Parathyroid adenoma (tissue), 2 donors: ENCODE measurements around the gene NDUFAF8.

Experiments
- H2AFZ ChIP-seq: fragments of 300-600 bp; sonication (generic); one replicate; pipeline ENCODE4 v1.7.0; 2017; ENCODE audit warnings: antibody characterized with exemption, mild to moderate bottlenecking
- H3K27ac ChIP-seq: fragments of 300-600 bp; sonication (generic); one replicate; pipeline ENCODE4 v1.7.0; 2017
- H3K27me3 ChIP-seq: fragments of 300-600 bp; sonication (generic); one replicate; pipeline ENCODE4 v1.7.0; 2017; ENCODE audit warnings: low read length; ENCODE audit not compliant: control insufficient read depth, insufficient read depth
- H3K36me3 ChIP-seq: fragments of 300-600 bp; sonication (generic); one replicate; pipeline ENCODE4 v1.7.0; 2017; ENCODE audit warnings: low read length; ENCODE audit not compliant: control insufficient read depth, insufficient read depth
- H3K4me1 ChIP-seq: fragments of 300-600 bp; sonication (generic); one replicate; pipeline ENCODE4 v1.7.0; 2017; ENCODE audit warnings: control low read depth
- H3K4me2 ChIP-seq: fragments of 300-600 bp; sonication (generic); one replicate; pipeline ENCODE4 v1.7.0; 2017; ENCODE audit warnings: low read length
- H3K4me3 ChIP-seq: fragments of 300-600 bp; sonication (generic); one replicate; pipeline ENCODE4 v1.7.0; 2017; ENCODE audit warnings: low read depth, low read length
- H3K79me2 ChIP-seq: fragments of 300-600 bp; sonication (generic); one replicate; pipeline ENCODE4 v1.7.0; 2017; ENCODE audit warnings: control low read depth
- H3K9ac ChIP-seq: fragments of 300-600 bp; sonication (generic); one replicate; pipeline ENCODE4 v1.7.0; 2017; ENCODE audit warnings: mild to moderate bottlenecking
- H3K9me3 ChIP-seq: fragments of 300-600 bp; sonication (generic); one replicate; pipeline ENCODE4 v1.7.0; 2017; ENCODE audit warnings: low read length; ENCODE audit not compliant: control insufficient read depth
- TF ChIP-seq, protein P1 (sequence below): fragments of 300-600 bp; sonication (generic); IDR thresholded peaks from one replicate; pipeline ENCODE4 v1.7.0; 2017; ENCODE audit warnings: antibody characterized with exemption, mild to moderate bottlenecking
- donor health status: primary hyperparathyroidism.

The NDUFAF8 gene

DNA sequence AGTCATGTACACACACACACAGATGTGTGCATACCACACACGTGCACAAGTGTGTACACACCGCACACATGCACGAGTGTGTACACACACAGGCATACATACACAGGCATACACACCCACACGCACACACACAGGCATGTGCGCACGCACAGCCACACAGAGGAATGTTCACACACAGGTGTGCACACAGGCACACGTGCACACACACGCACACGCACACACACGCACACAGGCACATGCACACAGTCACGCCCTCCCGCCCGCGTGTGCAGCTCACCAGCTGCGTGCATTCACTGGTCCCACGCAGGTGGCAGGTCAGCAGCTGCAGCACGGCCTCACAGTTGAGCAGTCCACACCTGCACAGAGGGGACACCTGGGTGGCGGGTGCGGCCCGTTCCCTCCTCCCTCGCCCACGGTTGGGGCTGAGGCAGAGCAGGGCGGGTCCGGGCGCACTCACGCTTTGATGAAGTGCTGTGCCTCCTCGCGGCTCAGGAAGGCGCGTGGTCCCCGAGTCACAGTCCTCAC lies 7.9 kb upstream of the NDUFAF8 start:
- H3K9ac ChIP-seq: no peak overlapping the region
- no peaks in the 10 kb centered on the region for H3K27me3 ChIP-seq
- H3K79me2 ChIP-seq: peaks cover 2% of the 10 kb centered on the region
- H3K36me3 ChIP-seq: no peaks in the 10 kb centered on the region
- TF ChIP-seq, protein P1, sequence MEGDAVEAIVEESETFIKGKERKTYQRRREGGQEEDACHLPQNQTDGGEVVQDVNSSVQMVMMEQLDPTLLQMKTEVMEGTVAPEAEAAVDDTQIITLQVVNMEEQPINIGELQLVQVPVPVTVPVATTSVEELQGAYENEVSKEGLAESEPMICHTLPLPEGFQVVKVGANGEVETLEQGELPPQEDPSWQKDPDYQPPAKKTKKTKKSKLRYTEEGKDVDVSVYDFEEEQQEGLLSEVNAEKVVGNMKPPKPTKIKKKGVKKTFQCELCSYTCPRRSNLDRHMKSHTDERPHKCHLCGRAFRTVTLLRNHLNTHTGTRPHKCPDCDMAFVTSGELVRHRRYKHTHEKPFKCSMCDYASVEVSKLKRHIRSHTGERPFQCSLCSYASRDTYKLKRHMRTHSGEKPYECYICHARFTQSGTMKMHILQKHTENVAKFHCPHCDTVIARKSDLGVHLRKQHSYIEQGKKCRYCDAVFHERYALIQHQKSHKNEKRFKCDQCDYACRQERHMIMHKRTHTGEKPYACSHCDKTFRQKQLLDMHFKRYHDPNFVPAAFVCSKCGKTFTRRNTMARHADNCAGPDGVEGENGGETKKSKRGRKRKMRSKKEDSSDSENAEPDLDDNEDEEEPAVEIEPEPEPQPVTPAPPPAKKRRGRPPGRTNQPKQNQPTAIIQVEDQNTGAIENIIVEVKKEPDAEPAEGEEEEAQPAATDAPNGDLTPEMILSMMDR: no peak
- H3K4me2 ChIP-seq: no peak overlapping the region
- no peaks in the 10 kb centered on the region for H3K4me1 ChIP-seq
- H3K4me3 ChIP-seq: no peak overlapping the region
- no peaks in the 10 kb centered on the region for H3K9me3 ChIP-seq
- H2AFZ ChIP-seq: no peak overlapping the region
- no peak overlapping the region for H3K27ac ChIP-seq

DNA sequence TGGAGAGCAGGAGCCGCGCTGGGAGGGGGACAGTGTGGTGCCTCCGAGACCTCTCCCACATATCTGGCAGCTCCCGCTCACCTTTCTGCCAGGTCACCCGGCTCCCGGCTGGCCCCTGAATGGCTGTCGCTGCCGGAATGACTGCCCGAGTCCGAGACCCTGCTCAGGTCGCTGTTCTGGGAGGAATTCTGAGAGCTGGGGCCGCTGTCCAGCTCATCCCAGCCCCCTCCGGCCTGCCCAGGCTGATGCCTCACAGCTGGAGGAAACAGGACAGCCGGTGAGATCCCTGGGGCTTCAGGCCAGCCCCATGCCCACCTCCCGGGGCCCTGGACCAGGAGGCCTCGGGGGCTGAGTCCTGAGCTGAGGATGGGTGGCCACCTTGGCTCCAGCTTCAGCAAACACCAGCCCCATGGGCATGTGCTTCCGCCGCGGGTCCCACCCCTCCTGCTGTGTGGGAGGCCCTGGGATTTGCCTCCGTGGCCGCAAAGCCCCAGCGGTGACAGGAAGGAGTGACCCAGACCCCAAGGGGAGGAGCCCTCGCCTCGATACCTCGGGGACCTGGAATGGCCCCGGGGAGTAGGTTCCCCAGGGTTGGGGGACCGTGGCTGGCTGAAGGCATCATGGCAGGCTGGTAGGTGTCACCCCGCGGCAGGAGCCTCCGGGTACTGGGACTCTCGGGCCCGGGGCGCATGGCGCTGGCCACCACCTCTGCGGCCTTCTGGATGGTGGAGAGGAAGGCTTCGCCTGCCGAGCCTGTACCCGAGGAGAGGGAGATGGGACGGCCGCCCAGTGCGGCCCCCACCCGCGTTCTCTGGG lies 7.1 kb upstream of the NDUFAF8 start:
- no peaks in the 10 kb centered on the region for H3K36me3 ChIP-seq
- no peak overlapping the region for H3K27ac ChIP-seq
- H3K79me2 ChIP-seq: peaks cover 5% of the 10 kb centered on the region
- H2AFZ ChIP-seq: no peak overlapping the region
- no peaks in the 10 kb centered on the region for H3K27me3 ChIP-seq
- no peaks in the 10 kb centered on the region for H3K9me3 ChIP-seq
- no peak overlapping the region for H3K4me3 ChIP-seq
- TF ChIP-seq, protein P1: no peak
- no peaks in the 10 kb centered on the region for H3K4me1 ChIP-seq
- no peak overlapping the region for H3K4me2 ChIP-seq
- no peak overlapping the region for H3K9ac ChIP-seq

DNA sequence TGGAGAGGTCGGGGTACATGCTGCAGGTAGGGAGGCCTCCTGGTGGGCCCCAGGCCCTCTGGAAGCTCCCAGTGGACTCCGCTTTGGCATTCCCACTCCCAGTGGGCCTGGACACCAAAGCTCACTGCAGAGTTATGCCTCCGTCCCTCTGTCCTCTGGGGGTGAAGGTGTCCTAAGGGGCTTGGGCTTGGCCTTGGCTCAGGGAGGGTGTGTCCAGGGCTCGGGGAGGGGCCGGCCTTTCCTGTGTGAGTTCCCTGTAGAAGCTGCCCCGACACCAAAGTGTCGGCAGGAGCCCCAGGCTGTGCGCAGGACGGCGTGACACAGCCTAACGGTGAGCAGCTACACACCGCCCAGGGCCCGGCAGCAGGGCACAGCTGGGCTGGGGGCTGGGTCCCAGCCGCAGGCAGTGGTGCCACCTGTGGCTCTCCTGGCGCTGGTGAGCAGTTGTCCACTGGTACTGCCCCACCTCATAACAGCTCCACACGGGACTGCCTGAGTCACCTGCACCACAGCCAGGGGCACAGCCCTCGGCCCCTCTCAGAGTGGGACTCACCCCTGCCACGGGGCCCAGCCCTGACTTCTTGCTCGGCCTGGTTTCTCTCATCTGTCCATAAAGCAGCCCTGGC lies 6.4 kb upstream of the NDUFAF8 start:
- Histone ChIP-seq H3K79me2 (peaks cover 13% of the 10 kb centered on the region), H3K4me3 (no peak overlapping the region), H3K4me1 (peaks cover 5% of the 10 kb centered on the region), H3K9me3 (no peaks in the 10 kb centered on the region), H3K4me2 (no peak overlapping the region), H3K27me3 (no peaks in the 10 kb centered on the region), H2AFZ (no peak overlapping the region), H3K27ac (no peak overlapping the region), H3K9ac (no peak overlapping the region), H3K36me3 (no peaks in the 10 kb centered on the region)
- TF ChIP-seq, protein P1: no peak

DNA sequence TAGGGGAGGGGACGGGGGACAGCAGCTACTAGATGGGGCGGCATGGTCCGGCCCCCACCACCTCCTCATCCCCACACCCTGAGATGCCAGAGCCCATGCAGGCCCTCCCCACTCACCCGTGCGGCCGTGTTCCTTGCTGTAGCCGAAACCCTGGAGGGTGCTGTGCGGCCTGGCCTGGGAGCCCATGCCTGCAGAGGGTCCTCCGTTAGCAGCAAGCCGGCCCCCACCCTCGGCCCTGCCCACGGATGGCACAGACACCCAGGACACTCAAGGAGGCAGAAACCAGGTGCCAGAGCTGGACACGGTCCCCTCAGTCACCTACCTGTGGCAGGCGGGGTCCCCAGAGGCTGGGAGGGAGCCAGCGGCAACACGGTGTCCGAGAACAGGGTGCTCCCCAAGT lies 5.8 kb upstream of the NDUFAF8 start:
- Histone ChIP-seq H3K4me2 (no peak overlapping the region), H3K9ac (no peak overlapping the region), H2AFZ (no peak overlapping the region), H3K27me3 (no peaks in the 10 kb centered on the region), H3K36me3 (no peaks in the 10 kb centered on the region), H3K4me3 (no peak overlapping the region), H3K9me3 (no peaks in the 10 kb centered on the region), H3K27ac (no peak overlapping the region), H3K79me2 (peaks cover 19% of the 10 kb centered on the region), H3K4me1 (peaks cover 9% of the 10 kb centered on the region)
- TF ChIP-seq, protein P1: no peak
